Spleen (tissue), 7 donors: ENCODE measurements around the gene MYO5A.

ENCODE experiments used
- CTCF ChIP-seq, 11 experiments: fragments of 200-600 bp in 7 of 11; fragments of 450-650 bp in 4 of 11; sonication (generic) in 4 of 11; IDR thresholded peaks in 8 of 11; conservative IDR thresholded peaks in 3 of 11; 1 replicate in 7 of 11; 2 replicates in 4 of 11; pipeline versions ENCODE4 v1.4.0 to v1.8.0; 2016 to 2021; ENCODE audit warnings: antibody characterized with exemption in 11 of 11, inconsistent platforms in 4 of 11, mild to moderate bottlenecking in 1 of 11
- POLR2A ChIP-seq, 3 donors: fragments of 450-650 bp; IDR thresholded peaks; one replicate each; pipeline ENCODE4 v1.5.1; 2017; ENCODE audit warnings: antibody characterized with exemption in 3 of 3, mild to moderate bottlenecking in 1 of 3
- donor health status: DM: no; HTN: no; CAD: no; lungs with moderate emphysema.
- donor health status: DM: no; HTN: no; CAD: no.
- donor health status: DM: no; HTN: no; CAD: no.

DNA sequence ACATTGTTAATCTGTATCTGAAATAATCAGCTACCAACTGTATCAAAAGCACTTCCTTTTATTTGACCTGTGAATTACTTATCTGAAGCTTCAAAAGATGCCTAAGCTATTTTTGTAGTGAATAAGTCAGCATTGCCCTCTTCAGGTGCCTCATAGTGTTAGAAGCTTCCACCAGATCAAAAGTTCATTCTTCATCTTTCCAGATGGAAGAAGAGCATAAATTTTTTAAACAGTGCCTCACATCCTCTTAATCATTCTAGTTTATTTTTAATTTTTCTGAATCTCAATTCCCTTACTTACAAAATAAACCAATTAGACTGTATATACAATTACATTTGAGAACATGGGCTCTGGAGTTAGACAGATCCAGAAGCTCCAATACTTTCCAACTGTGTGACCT lies 65.0 kb downstream of the MYO5A start:
- no peak for TF ChIP-seq POLR2A (IDR thresholded peaks at IDR 0.05)
- TF ChIP-seq CTCF (IDR thresholded peaks at IDR 0.05 in 8 of 11, conservative IDR thresholded peaks at IDR 0.05 in 3 of 11) = no peak
